GM12878 (cell line): ENCODE measurements around the gene CDCP2. TPM values are rescaled to one million over a fixed set of nuclear protein-coding genes. Genes with fewer than 3 reads are reported as not detected.

Experiments
- ATAC-seq: fragments of 200-7000 bp; cut with Tn5 transposase; 3 replicates; pipeline ENCODE4 v1.9.1; 2020; ENCODE audit warnings: mild to moderate bottlenecking, moderate library complexity
- BruUV-seq: library from RNA; stranded (reverse); fragments of 400-500 nt; replicated peaks from 2 replicates; lab custom pipeline; 2021; lab: Mats Ljungman, UMichigan
- CTCF ChIA-PET: fragments of 300-600 bp; sonication (Branson Sonifier 250); formaldehyde crosslinking; extraction: SDS; loops from one replicate; lab custom pipeline; 2021; ENCODE audit warnings: inconsistent platforms; lab: Yijun Ruan, JAX
- POLR2A ChIA-PET: fragments of 350-600 bp; formaldehyde crosslinking; extraction: SDS; loops from one replicate; lab custom pipeline; 2021; ENCODE audit warnings: inconsistent platforms; lab: Charles Lee
- RAD21 ChIA-PET: fragments of 300-600 bp; sonication (Branson Sonifier 250); formaldehyde crosslinking; loops from one replicate; lab custom pipeline; 2023; ENCODE audit warnings: antibody characterized with exemption; ENCODE audit not compliant: unreplicated experiment; lab: Charles Lee
- SMC1A ChIA-PET: fragments of 300-600 bp; sonication (Branson Sonifier 250); formaldehyde crosslinking; loops from one replicate; lab custom pipeline; 2023; ENCODE audit not compliant: unreplicated experiment, uncharacterized antibody; lab: Charles Lee
- DNase-seq: peaks from one replicate; pipeline ENCODE4 v3.0.0-alpha.2; 2011; ENCODE audit warnings: low read depth, low spot score
- FAIRE-seq: peaks from 3 replicates; lab custom pipeline; 2011; peaks lifted over from hg19 to GRCh38; lab: Jason Lieb, UNC
- H2AFZ ChIP-seq: 2 replicates; pipeline ENCODE4 v1.6.0; 2011; ENCODE audit warnings: low read depth, low read length, control low read depth; ENCODE audit not compliant: control insufficient read depth
- H3K27ac ChIP-seq: 2 replicates; pipeline ENCODE4 v1.5.1; 2011; ENCODE audit warnings: control low read depth; ENCODE audit not compliant: control insufficient read depth, insufficient read depth
- H3K27me3 ChIP-seq, 2 experiments: replicated peaks in 1 of 2; 2 replicates each; pipeline versions ENCODE4 v1.6.0 to v1.6.1; 2011; ENCODE audit warnings: low read length in 1 of 2; ENCODE audit not compliant: control insufficient read depth in 2 of 2, insufficient read depth in 2 of 2
- H3K36me3 ChIP-seq, 2 experiments: 2 replicates each; pipeline ENCODE4 v1.5.1; 2011; ENCODE audit warnings: low read length in 1 of 2; ENCODE audit not compliant: control insufficient read depth in 2 of 2, insufficient read depth in 2 of 2
- H3K4me1 ChIP-seq: 2 replicates; pipeline ENCODE4 v1.6.1; 2011; ENCODE audit warnings: mild to moderate bottlenecking, low read length, moderate library complexity, mixed read lengths; ENCODE audit not compliant: control insufficient read depth, insufficient read depth
- H3K4me2 ChIP-seq: 2 replicates; pipeline ENCODE4 v1.6.0; 2011; ENCODE audit warnings: control low read depth; ENCODE audit not compliant: control insufficient read depth, insufficient read depth
- H3K4me3 ChIP-seq: fragments of 200-600 bp; sonication (generic); 2 replicates; pipeline ENCODE4 v1.5.1; 2016
- H3K79me2 ChIP-seq: 2 replicates; pipeline ENCODE4 v1.6.0; 2011; ENCODE audit warnings: low read length; ENCODE audit not compliant: control insufficient read depth, insufficient read depth
- H3K9ac ChIP-seq: 2 replicates; pipeline ENCODE4 v1.8.0; 2011; ENCODE audit warnings: low read length, control low read depth, mixed read lengths; ENCODE audit not compliant: control insufficient read depth, insufficient read depth
- H3K9me3 ChIP-seq: replicated peaks from 3 replicates; pipeline ENCODE4 v1.5.1; 2011; ENCODE audit warnings: mild to moderate bottlenecking, low read length; ENCODE audit not compliant: control insufficient read depth, insufficient read depth
- H4K20me1 ChIP-seq: 2 replicates; pipeline ENCODE4 v1.6.0; 2011; ENCODE audit not compliant: control insufficient read depth, insufficient read depth
- CTCF ChIP-seq, 3 experiments: IDR thresholded peaks in 2 of 3; conservative IDR thresholded peaks in 1 of 3; 2 replicates each; pipeline ENCODE4 v1.5.1; 2011; ENCODE audit warnings: low read depth in 3 of 3, low read length in 3 of 3, mild to moderate bottlenecking in 3 of 3, control low read depth in 2 of 3, moderate library complexity in 2 of 3, inconsistent platforms in 1 of 3, mixed read lengths in 1 of 3; ENCODE audit not compliant: control insufficient read depth in 2 of 3, insufficient read depth in 1 of 3; ENCODE audit errors: extremely low read depth in 1 of 3
- E4F1 ChIP-seq: fragments of 450-650 bp; IDR thresholded peaks from 2 replicates; pipeline ENCODE4 v1.6.1; 2018; ENCODE audit warnings: borderline replicate concordance, mild to moderate bottlenecking; ENCODE audit not compliant: partially characterized antibody
- FOS ChIP-seq: IDR thresholded peaks from 3 replicates; pipeline ENCODE4 v1.6.1; 2011; ENCODE audit warnings: borderline replicate concordance; ENCODE audit not compliant: insufficient read length; ENCODE audit errors: extremely low read depth
- GATAD2B ChIP-seq: fragments of 450-650 bp; conservative IDR thresholded peaks from 2 replicates; pipeline ENCODE4 v1.6.1; 2017; ENCODE audit warnings: low read depth, mild to moderate bottlenecking, moderate library complexity
- HDGF ChIP-seq: fragments of 450-650 bp; IDR thresholded peaks from 2 replicates; pipeline ENCODE4 v1.6.1; 2016; ENCODE audit warnings: antibody characterized with exemption
- HSF1 ChIP-seq: fragments of 150-350 bp; IDR thresholded peaks from 2 replicates; pipeline ENCODE4 v1.6.1; 2014; ENCODE audit warnings: mild to moderate bottlenecking, low read depth, low read length
- MLLT1 ChIP-seq: fragments of 450-650 bp; IDR thresholded peaks from 2 replicates; pipeline ENCODE4 v1.6.1; 2016; ENCODE audit warnings: mild to moderate bottlenecking
- NFYA ChIP-seq: IDR thresholded peaks from 2 replicates; pipeline ENCODE4 v1.6.1; 2011; ENCODE audit warnings: low read depth, mild to moderate bottlenecking, low read length, improper control_type of control experiment, borderline replicate concordance
- PKNOX1 ChIP-seq: fragments of 450-650 bp; IDR thresholded peaks from 2 replicates; pipeline ENCODE4 v1.6.1; 2016; ENCODE audit warnings: mild to moderate bottlenecking
- POLR2AphosphoS5 ChIP-seq: IDR thresholded peaks from 2 replicates; pipeline ENCODE4 v1.6.1; 2011; ENCODE audit warnings: mild to moderate bottlenecking, low read length, inconsistent platforms
- SP1 ChIP-seq: IDR thresholded peaks from one replicate; pipeline ENCODE4 v1.6.1; 2011; ENCODE audit warnings: low read depth, low read length
- SRF ChIP-seq, 2 experiments: IDR thresholded peaks; 2 replicates each; pipeline ENCODE4 v1.6.1; 2011; ENCODE audit warnings: low read depth in 2 of 2, low read length in 2 of 2, mild to moderate bottlenecking in 1 of 2, moderate library complexity in 1 of 2
- ZNF217 ChIP-seq: fragments of 450-650 bp; IDR thresholded peaks from 2 replicates; pipeline ENCODE4 v1.6.1; 2017; ENCODE audit warnings: antibody characterized with exemption, mild to moderate bottlenecking
- ZNF274 ChIP-seq: IDR thresholded peaks from one replicate; pipeline ENCODE4 v1.8.0; 2011; ENCODE audit not compliant: insufficient read length, insufficient read depth
- ZSCAN29 ChIP-seq: fragments of 450-650 bp; IDR thresholded peaks from 2 replicates; pipeline ENCODE4 v1.6.1; 2017; ENCODE audit warnings: mild to moderate bottlenecking, moderate library complexity
- WGBS: methylation state at CpG from one replicate; pipeline ENCODE4 v1.1.6; 2016; ENCODE audit warnings: low lambda C conversion rate; ENCODE audit not compliant: insufficient replicate concordance, insufficient coverage; ENCODE audit errors: missing lambda C conversion rate; 5-methylcytosine and 5-hydroxymethylcytosine counted together
- in situ Hi-C: fragments of 300-500 bp; cut with MboI; formaldehyde crosslinking; loops from 9 replicates; pipeline ENCODE4 v1.14.3; 2018; ENCODE audit warnings: mixed read lengths
- intact Hi-C: fragments of 100-400 bp; cut with micrococcal nuclease; formaldehyde crosslinking; loops from one replicate; pipeline ENCODE4 v1.14.2; 2022; ENCODE audit not compliant: unreplicated experiment
- polyA plus RNA-seq, 11 experiments: library from polyadenylated mRNA; depleted of rRNA in 4 of 11; unstranded in 6 of 11; stranded (reverse) in 5 of 11; fragments of >200 nt; fragmentation: Nextera tagmentation in 4 of 11; fragmentation: Illumina TruSeq in 1 of 11; extraction: Ambion mirVana in 4 of 11; extraction: Trizol in 1 of 11; gene quantifications; 1 replicate in 1 of 11; 2 replicates in 10 of 11; pipeline versions ENCODE4 v1.2.1 to v1.2.3, GENCODE V29; 2011 to 2016; ENCODE audit warnings: inconsistent platforms in 2 of 11, missing spikeins in 2 of 11, low read depth in 1 of 11
- total RNA-seq, 4 experiments: library from RNA; depleted of rRNA in 3 of 4; stranded (reverse); fragments of >200 nt in 3 of 4; fragmentation: Illumina TruSeq in 1 of 4; extraction: Trizol in 1 of 4; gene quantifications; 2 replicates each; pipeline versions ENCODE4 v1.2.1 to v1.2.3, GENCODE V29; 2013 to 2021

Gene CDCP2
- total and polyA plus RNA-seq, 10 of the 15 experiments (the other 5 are each of a cell fraction or from before 2014, with no cell fraction given) = 0.06 TPM; not detected in 9

- Histone ChIP-seq H3K4me1 (no peaks in the 10 kb centered on the region), H2AFZ (no peak overlapping the region), H3K9me3 (no peaks in the 10 kb centered on the region), H3K27me3 (no peaks in the 10 kb centered on the region), H3K4me2 (no peak overlapping the region), H4K20me1 (no peaks in the 10 kb centered on the region), H3K4me3 (no peak overlapping the region), H3K9ac (no peak overlapping the region), H3K36me3 (no peaks in the 10 kb centered on the region), H3K27ac (no peak overlapping the region), H3K79me2 (no peaks in the 10 kb centered on the region)
- ATAC-seq (no peak), FAIRE-seq (no peak), DNase-seq (no peak)
- ChIA-PET SMC1A (no interaction called here), POLR2A (no interaction called here), CTCF (no interaction called here), RAD21 (no interaction called here)
- in situ Hi-C loops = no loop called here
- 49% methylated on average over 19 of the region's 19 CpGs for WGBS
- no TSS peak for BruUV-seq
- intact Hi-C loops = no loop called here
- TF ChIP-seq PKNOX1 (no peak), MLLT1 (no peak), ZNF217 (no peak), SRF (IDR thresholded peaks at IDR 0.05; ENCODE audit: low read depth in 2 of 2, low read length in 2 of 2) (no peak), FOS (no peak), NFYA (no peak), GATAD2B (no peak), SP1 (no peak), E4F1 (no peak), HSF1 (no peak), ZNF274 (no peak), CTCF (IDR thresholded peaks at IDR 0.05 in 2 of 3, conservative IDR thresholded peaks at IDR 0.05 in 1 of 3; ENCODE audit: control insufficient read depth in 2 of 3, extremely low read depth in 1 of 3, insufficient read depth in 1 of 3, low read depth in 3 of 3, low read length in 3 of 3) (no peak), POLR2AphosphoS5 (no peak), HDGF (no peak), ZSCAN29 (no peak)
These were observed 987 bp upstream of the CDCP2 start for GRCh38 chr1:54153535-54154439.
